Measurements from ENCODE around the gene HACL1.
"Not testable (repeated sequence)": the region's sequence is repeated elsewhere in the genome, so short reads cannot be mapped to it uniquely, and the experiment has no call there.

Gene HACL1

GRCh38 chr3:15538345-15538744, 63.0 kb downstream of the HACL1 start:
- no peak overlapping the region for H3K27ac ChIP-seq

GRCh38 chr3:15536856-15537255, 64.5 kb downstream of the HACL1 start:
- H3K27ac ChIP-seq = no peak overlapping the region
- TF ChIP-seq CTCF (IDR thresholded peaks at IDR 0.05) (no peak), ZFX (IDR thresholded peaks at IDR 0.05; ENCODE audit: borderline replicate concordance) (no peak)

More at GRCh38 chr3:15538345-15538744, 63.0 kb downstream of the HACL1 start:
- TF ChIP-seq ZFX (IDR thresholded peaks at IDR 0.05; ENCODE audit: borderline replicate concordance) (no peak), CTCF (IDR thresholded peaks at IDR 0.05) (no peak)

GRCh38 chr3:15535732-15536131, 65.6 kb downstream of the HACL1 start:
- no peak for TF ChIP-seq CTCF (IDR thresholded peaks at IDR 0.05)
- TF ChIP-seq ZFX (IDR thresholded peaks at IDR 0.05; ENCODE audit: borderline replicate concordance) = no peak

GRCh38 chr3:15532614-15533013, 68.8 kb downstream of the HACL1 start:
- not testable (repeated sequence) for H3K27ac ChIP-seq

More at GRCh38 chr3:15535732-15536131, 65.6 kb downstream of the HACL1 start:
- no peak overlapping the region for H3K27ac ChIP-seq

GRCh38 chr3:15531346-15531745, 70.0 kb downstream of the HACL1 start:
- TF ChIP-seq ZFX (IDR thresholded peaks at IDR 0.05; ENCODE audit: borderline replicate concordance) (no peak), CTCF (IDR thresholded peaks at IDR 0.05) (no peak)

GRCh38 chr3:15528854-15529537, 72.4 kb downstream of the HACL1 start:
- H3K27ac ChIP-seq = peak overlapping the region; percentile 25; the same call in 1 of the 2 replicates
- TF ChIP-seq ZFX (IDR thresholded peaks at IDR 0.05; ENCODE audit: borderline replicate concordance) (no peak), CTCF (IDR thresholded peaks at IDR 0.05) (no peak)

More at GRCh38 chr3:15531346-15531745, 70.0 kb downstream of the HACL1 start:
- H3K27ac ChIP-seq = no peak overlapping the region

GRCh38 chr3:15527031-15527459, 74.3 kb downstream of the HACL1 start:
- H3K27ac ChIP-seq = no peak overlapping the region
- TF ChIP-seq CTCF (IDR thresholded peaks at IDR 0.05) = no peak
- TF ChIP-seq ZFX (IDR thresholded peaks at IDR 0.05; ENCODE audit: borderline replicate concordance) = no peak

GRCh38 chr3:15525790-15526189, 75.6 kb downstream of the HACL1 start:
- no peak overlapping the region for H3K27ac ChIP-seq
- TF ChIP-seq ZFX (IDR thresholded peaks at IDR 0.05; ENCODE audit: borderline replicate concordance) (no peak), CTCF (IDR thresholded peaks at IDR 0.05) (no peak)

Data from 22Rv1 (cell line).